ENCODE results near the gene RGS7.

Gene RGS7

GRCh38 chr1:241138248-241138647 is 218.8 kb downstream of the RGS7 start:
- no peaks in the 10 kb centered on the region for H3K27me3 ChIP-seq (ENCODE audit: insufficient read depth, low read length)
- 94% methylated on average over 4 of the region's 4 CpGs for WGBS
- no peak overlapping the region for H3K9ac ChIP-seq (ENCODE audit: low read depth, low read length)

GRCh38 chr1:241136389-241136788 is 220.6 kb downstream of the RGS7 start:
- no peaks in the 10 kb centered on the region for H3K36me3 ChIP-seq (ENCODE audit: insufficient read depth, low read length)
- no peak overlapping the region for H3K4me3 ChIP-seq (ENCODE audit: low read length)
- H3K27me3 ChIP-seq (ENCODE audit: insufficient read depth, low read length): no peaks in the 10 kb centered on the region
- H3K9ac ChIP-seq (ENCODE audit: low read depth, low read length): no peak overlapping the region
- WGBS: 94% methylated on average over 6 of the region's 6 CpGs
- no peaks in the 10 kb centered on the region for H3K4me1 ChIP-seq (ENCODE audit: insufficient read depth, low read length)
- H3K27ac ChIP-seq (ENCODE audit: low read depth, low read length): no peak overlapping the region
- peaks cover 4% of the 10 kb centered on the region; the same call in 1 of the 2 replicates for H3K9me3 ChIP-seq (ENCODE audit: insufficient read depth, low read depth, low read length)

More at GRCh38 chr1:241138248-241138647, 218.8 kb downstream of the RGS7 start:
- Histone ChIP-seq H3K27ac (ENCODE audit: low read depth, low read length) (no peak overlapping the region), H3K4me3 (ENCODE audit: low read length) (no peak overlapping the region), H3K36me3 (ENCODE audit: insufficient read depth, low read length) (no peaks in the 10 kb centered on the region), H3K4me1 (ENCODE audit: insufficient read depth, low read length) (no peaks in the 10 kb centered on the region), H3K9me3 (ENCODE audit: insufficient read depth, low read depth, low read length) (peaks cover 16% of the 10 kb centered on the region; the same call in 1 of the 2 replicates)

- no peak overlapping the region for H3K4me3 ChIP-seq (ENCODE audit: low read length)
- H3K9ac ChIP-seq (ENCODE audit: low read depth, low read length): no peak overlapping the region
- 99% methylated on average over 4 of the region's 5 CpGs for WGBS
- no peaks in the 10 kb centered on the region for H3K9me3 ChIP-seq (ENCODE audit: insufficient read depth, low read depth, low read length)
- H3K4me1 ChIP-seq (ENCODE audit: insufficient read depth, low read length): peaks cover 4% of the 10 kb centered on the region; the same call in 1 of the 2 replicates
- H3K36me3 ChIP-seq (ENCODE audit: insufficient read depth, low read length): no peaks in the 10 kb centered on the region
- H3K27me3 ChIP-seq (ENCODE audit: insufficient read depth, low read length): no peaks in the 10 kb centered on the region
- H3K27ac ChIP-seq (ENCODE audit: low read depth, low read length): no peak overlapping the region
Observed at GRCh38 chr1:241131636-241132194, 225.3 kb downstream of the RGS7 start.

GRCh38 chr1:241130881-241131280 is 226.1 kb downstream of the RGS7 start:
- peaks cover 4% of the 10 kb centered on the region; the same call in 1 of the 2 replicates for H3K4me1 ChIP-seq (ENCODE audit: insufficient read depth, low read length)
- H3K27me3 ChIP-seq (ENCODE audit: insufficient read depth, low read length): no peaks in the 10 kb centered on the region
- WGBS: 96% methylated on average over 2 of the region's 3 CpGs
- no peak overlapping the region for H3K4me3 ChIP-seq (ENCODE audit: low read length)
- H3K36me3 ChIP-seq (ENCODE audit: insufficient read depth, low read length): no peaks in the 10 kb centered on the region
- H3K9ac ChIP-seq (ENCODE audit: low read depth, low read length): no peak overlapping the region
- no peaks in the 10 kb centered on the region for H3K9me3 ChIP-seq (ENCODE audit: insufficient read depth, low read depth, low read length)
- H3K27ac ChIP-seq (ENCODE audit: low read depth, low read length): no peak overlapping the region

GRCh38 chr1:241129207-241129960 is 227.6 kb downstream of the RGS7 start:
- no peaks in the 10 kb centered on the region for H3K27me3 ChIP-seq (ENCODE audit: insufficient read depth, low read length)
- H3K9me3 ChIP-seq (ENCODE audit: insufficient read depth, low read depth, low read length): no peaks in the 10 kb centered on the region
- 80% methylated on average over 10 of the region's 11 CpGs for WGBS
- no peak overlapping the region for H3K27ac ChIP-seq (ENCODE audit: low read depth, low read length)
- no peak overlapping the region for H3K4me3 ChIP-seq (ENCODE audit: low read length)
- no peaks in the 10 kb centered on the region for H3K36me3 ChIP-seq (ENCODE audit: insufficient read depth, low read length)
- peaks cover 4% of the 10 kb centered on the region; the same call in 1 of the 2 replicates for H3K4me1 ChIP-seq (ENCODE audit: insufficient read depth, low read length)
- no peak overlapping the region for H3K9ac ChIP-seq (ENCODE audit: low read depth, low read length)

- 93% methylated on average over 2 of the region's 2 CpGs for WGBS
- H3K27me3 ChIP-seq (ENCODE audit: insufficient read depth, low read length): no peaks in the 10 kb centered on the region
- no peak overlapping the region for H3K27ac ChIP-seq (ENCODE audit: low read depth, low read length)
- H3K4me3 ChIP-seq (ENCODE audit: low read length): no peak overlapping the region
- no peak overlapping the region for H3K9ac ChIP-seq (ENCODE audit: low read depth, low read length)
- H3K9me3 ChIP-seq (ENCODE audit: insufficient read depth, low read depth, low read length): no peaks in the 10 kb centered on the region
- H3K4me1 ChIP-seq (ENCODE audit: insufficient read depth, low read length): peaks cover 4% of the 10 kb centered on the region
- H3K36me3 ChIP-seq (ENCODE audit: insufficient read depth, low read length): no peaks in the 10 kb centered on the region
Observed at GRCh38 chr1:241125286-241125685, 231.7 kb downstream of the RGS7 start.

- Histone ChIP-seq H3K36me3 (ENCODE audit: insufficient read depth, low read length) (no peaks in the 10 kb centered on the region), H3K4me1 (ENCODE audit: insufficient read depth, low read length) (peaks cover 23% of the 10 kb centered on the region), H3K27me3 (ENCODE audit: insufficient read depth, low read length) (no peaks in the 10 kb centered on the region)
Observed at GRCh38 chr1:241118049-241118448, 239.0 kb downstream of the RGS7 start.

GRCh38 chr1:241115784-241116183 is 241.2 kb downstream of the RGS7 start:
- Histone ChIP-seq H3K27ac (ENCODE audit: low read depth, low read length) (peak overlapping the region; percentile 82; the same call in 1 of the 2 replicates), H3K9me3 (ENCODE audit: insufficient read depth, low read depth, low read length) (no peaks in the 10 kb centered on the region), H3K4me1 (ENCODE audit: insufficient read depth, low read length) (peaks cover 23% of the 10 kb centered on the region), H3K9ac (ENCODE audit: low read depth, low read length) (no peak overlapping the region), H3K36me3 (ENCODE audit: insufficient read depth, low read length) (no peaks in the 10 kb centered on the region), H3K4me3 (ENCODE audit: low read length) (no peak overlapping the region), H3K27me3 (ENCODE audit: insufficient read depth, low read length) (no peaks in the 10 kb centered on the region)
- WGBS: 89% methylated on average over 4 of the region's 5 CpGs

More at GRCh38 chr1:241118049-241118448, 239.0 kb downstream of the RGS7 start:
- Histone ChIP-seq H3K4me3 (ENCODE audit: low read length) (no peak overlapping the region), H3K27ac (ENCODE audit: low read depth, low read length) (no peak overlapping the region), H3K9ac (ENCODE audit: low read depth, low read length) (no peak overlapping the region), H3K9me3 (ENCODE audit: insufficient read depth, low read depth, low read length) (no peaks in the 10 kb centered on the region)
- 92% methylated on average over 3 of the region's 3 CpGs for WGBS

- peak overlapping the region; percentile 82 for H3K27ac ChIP-seq (ENCODE audit: low read depth, low read length)
- 20% methylated on average over 1 of the region's 1 CpG for WGBS
- H3K4me3 ChIP-seq (ENCODE audit: low read length): no peak overlapping the region
Observed at GRCh38 chr1:241114699-241115233, 242.2 kb downstream of the RGS7 start.

GRCh38 chr1:241113557-241113956 is 243.4 kb downstream of the RGS7 start:
- H3K9me3 ChIP-seq (ENCODE audit: insufficient read depth, low read depth, low read length): no peaks in the 10 kb centered on the region
- no peak overlapping the region for H3K4me3 ChIP-seq (ENCODE audit: low read length)
- no peaks in the 10 kb centered on the region for H3K36me3 ChIP-seq (ENCODE audit: insufficient read depth, low read length)
- H3K27ac ChIP-seq (ENCODE audit: low read depth, low read length): no peak overlapping the region
- no peaks in the 10 kb centered on the region for H3K27me3 ChIP-seq (ENCODE audit: insufficient read depth, low read length)
- H3K9ac ChIP-seq (ENCODE audit: low read depth, low read length): no peak overlapping the region
- WGBS: 92% methylated on average over 4 of the region's 5 CpGs
- H3K4me1 ChIP-seq (ENCODE audit: insufficient read depth, low read length): peaks cover 26% of the 10 kb centered on the region

More at GRCh38 chr1:241114699-241115233, 242.2 kb downstream of the RGS7 start:
- Histone ChIP-seq H3K27me3 (ENCODE audit: insufficient read depth, low read length) (no peaks in the 10 kb centered on the region), H3K9me3 (ENCODE audit: insufficient read depth, low read depth, low read length) (no peaks in the 10 kb centered on the region), H3K36me3 (ENCODE audit: insufficient read depth, low read length) (no peaks in the 10 kb centered on the region), H3K9ac (ENCODE audit: low read depth, low read length) (no peak overlapping the region), H3K4me1 (ENCODE audit: insufficient read depth, low read length) (peaks cover 23% of the 10 kb centered on the region)

- Histone ChIP-seq H3K9ac (ENCODE audit: low read depth, low read length) (no peak overlapping the region), H3K27me3 (ENCODE audit: insufficient read depth, low read length) (no peaks in the 10 kb centered on the region), H3K27ac (ENCODE audit: low read depth, low read length) (no peak overlapping the region), H3K4me1 (ENCODE audit: insufficient read depth, low read length) (peaks cover 14% of the 10 kb centered on the region), H3K4me3 (ENCODE audit: low read length) (no peak overlapping the region), H3K36me3 (ENCODE audit: insufficient read depth, low read length) (no peaks in the 10 kb centered on the region), H3K9me3 (ENCODE audit: insufficient read depth, low read depth, low read length) (no peaks in the 10 kb centered on the region)
- 93% methylated on average over 7 of the region's 7 CpGs for WGBS
Observed at GRCh38 chr1:241109039-241109438, 248.0 kb downstream of the RGS7 start.
